ENCODE data around the gene ZNF227.

DNA sequence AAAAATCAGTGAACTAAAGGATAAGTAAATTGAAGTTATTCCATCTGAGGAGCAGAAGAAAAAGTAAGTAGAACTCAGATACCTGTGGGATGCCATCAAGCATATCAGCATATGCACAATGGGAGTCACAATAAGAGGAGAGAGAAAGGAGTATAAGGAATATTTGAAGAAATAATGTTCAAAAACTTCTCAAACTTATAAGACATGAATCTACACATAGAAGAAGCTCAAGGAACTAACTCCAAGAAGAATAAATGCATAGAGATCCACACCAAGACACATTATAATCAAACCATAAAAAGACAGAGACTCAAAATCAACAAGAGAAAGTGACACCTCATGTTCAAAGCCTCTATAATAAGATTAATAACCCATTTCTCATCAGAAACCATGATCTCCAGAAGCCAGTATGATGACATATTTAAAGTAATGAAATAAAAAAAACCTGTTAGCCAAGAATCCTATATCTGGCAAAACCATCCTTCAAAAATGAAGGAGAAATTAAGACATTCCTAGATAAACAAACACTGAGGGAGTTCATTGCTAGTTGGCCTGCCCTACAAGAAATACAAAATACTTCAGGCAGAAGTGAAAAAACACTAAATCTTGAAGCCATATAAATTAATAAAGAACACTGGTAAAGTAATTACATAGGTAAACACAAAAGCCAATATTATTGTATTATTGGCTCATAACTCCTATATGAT is 43.5 kb downstream of the ZNF227 start:
- TF ChIP-seq CTCF (IDR thresholded peaks at IDR 0.05) (no peak), POLR2A (IDR thresholded peaks at IDR 0.05) (no peak)

Measured in esophagus squamous epithelium (tissue), 4 donors.